NT2/D1 (cell line): Measurements from ENCODE around the gene C2orf42.

ENCODE experiments used
- SUZ12 ChIP-seq: IDR thresholded peaks from 2 replicates; pipeline ENCODE4 v1.6.1; 2011; ENCODE audit not compliant: insufficient read length, insufficient read depth; ENCODE audit errors: extremely low read depth
- ZNF274 ChIP-seq: IDR thresholded peaks from 2 replicates; pipeline ENCODE4 v1.6.1; 2011; ENCODE audit warnings: mild to moderate bottlenecking, low read depth, low read length

GRCh38 chr2:70173520-70173919 lies 17.3 kb downstream of the C2orf42 start:
- TF ChIP-seq ZNF274: no peak
- TF ChIP-seq SUZ12: no peak
